Epithelial cell of proximal tubule (primary cell): ENCODE data around the gene C10orf71. TPM values are rescaled to one million over a fixed set of nuclear protein-coding genes. Genes with fewer than 3 reads are reported as not detected.

ENCODE experiments used
- DNase-seq: peaks from one replicate; pipeline ENCODE4 v3.0.0-alpha.2; 2011; ENCODE audit warnings: low read depth
- H3K4me3 ChIP-seq: 2 replicates; pipeline ENCODE4 v1.5.1; 2011; ENCODE audit warnings: low read depth, mild to moderate bottlenecking, low read length
- total RNA-seq: library from RNA; depleted of rRNA; stranded (reverse); fragments of >200 nt; gene quantifications from 2 replicates; pipeline ENCODE4 v1.2.3, GENCODE V29; 2015
- TF ChIP-seq, protein P1 (sequence below): conservative IDR thresholded peaks from 2 replicates; pipeline ENCODE4 v1.5.1; 2012; ENCODE audit warnings: low read depth, mild to moderate bottlenecking, low read length

Gene C10orf71
- total RNA-seq, 1 donor from 2014 or later = not detected

- TF ChIP-seq, protein P1, sequence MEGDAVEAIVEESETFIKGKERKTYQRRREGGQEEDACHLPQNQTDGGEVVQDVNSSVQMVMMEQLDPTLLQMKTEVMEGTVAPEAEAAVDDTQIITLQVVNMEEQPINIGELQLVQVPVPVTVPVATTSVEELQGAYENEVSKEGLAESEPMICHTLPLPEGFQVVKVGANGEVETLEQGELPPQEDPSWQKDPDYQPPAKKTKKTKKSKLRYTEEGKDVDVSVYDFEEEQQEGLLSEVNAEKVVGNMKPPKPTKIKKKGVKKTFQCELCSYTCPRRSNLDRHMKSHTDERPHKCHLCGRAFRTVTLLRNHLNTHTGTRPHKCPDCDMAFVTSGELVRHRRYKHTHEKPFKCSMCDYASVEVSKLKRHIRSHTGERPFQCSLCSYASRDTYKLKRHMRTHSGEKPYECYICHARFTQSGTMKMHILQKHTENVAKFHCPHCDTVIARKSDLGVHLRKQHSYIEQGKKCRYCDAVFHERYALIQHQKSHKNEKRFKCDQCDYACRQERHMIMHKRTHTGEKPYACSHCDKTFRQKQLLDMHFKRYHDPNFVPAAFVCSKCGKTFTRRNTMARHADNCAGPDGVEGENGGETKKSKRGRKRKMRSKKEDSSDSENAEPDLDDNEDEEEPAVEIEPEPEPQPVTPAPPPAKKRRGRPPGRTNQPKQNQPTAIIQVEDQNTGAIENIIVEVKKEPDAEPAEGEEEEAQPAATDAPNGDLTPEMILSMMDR = no peak
- H3K4me3 ChIP-seq = no peak overlapping the region
- no peak for DNase-seq
These were observed 19.8 kb downstream of the C10orf71 start for GRCh38 chr10:49318755-49319154.

GRCh38 chr10:49319206-49319605 lies 20.2 kb downstream of the C10orf71 start:
- TF ChIP-seq, protein P1 = no peak
- no peak for DNase-seq
- H3K4me3 ChIP-seq = no peak overlapping the region

- no peak overlapping the region for H3K4me3 ChIP-seq
- TF ChIP-seq, protein P1 = no peak
- no peak for DNase-seq
These were observed 21.2 kb downstream of the C10orf71 start for GRCh38 chr10:49320191-49320590.

DNA sequence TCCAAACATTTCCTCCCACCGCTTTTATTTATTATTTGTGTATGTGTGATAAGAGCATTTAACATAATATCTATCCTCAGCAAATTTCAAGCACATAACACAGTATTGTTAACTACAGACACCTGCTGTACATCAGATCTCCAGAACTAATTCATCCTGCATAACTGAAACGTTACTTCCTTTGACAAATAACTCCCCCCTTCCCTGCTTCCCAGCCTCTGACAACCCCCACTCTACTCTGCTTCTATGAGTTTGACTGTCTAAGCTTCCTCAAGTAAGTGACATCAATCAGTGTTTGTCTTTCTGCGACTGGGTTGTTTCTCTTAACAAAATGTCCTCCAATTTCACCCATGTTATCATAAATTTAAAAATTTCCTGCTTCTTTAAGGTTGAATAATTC lies 22.1 kb downstream of the C10orf71 start:
- no peak for DNase-seq
- TF ChIP-seq, protein P1 = no peak

DNA sequence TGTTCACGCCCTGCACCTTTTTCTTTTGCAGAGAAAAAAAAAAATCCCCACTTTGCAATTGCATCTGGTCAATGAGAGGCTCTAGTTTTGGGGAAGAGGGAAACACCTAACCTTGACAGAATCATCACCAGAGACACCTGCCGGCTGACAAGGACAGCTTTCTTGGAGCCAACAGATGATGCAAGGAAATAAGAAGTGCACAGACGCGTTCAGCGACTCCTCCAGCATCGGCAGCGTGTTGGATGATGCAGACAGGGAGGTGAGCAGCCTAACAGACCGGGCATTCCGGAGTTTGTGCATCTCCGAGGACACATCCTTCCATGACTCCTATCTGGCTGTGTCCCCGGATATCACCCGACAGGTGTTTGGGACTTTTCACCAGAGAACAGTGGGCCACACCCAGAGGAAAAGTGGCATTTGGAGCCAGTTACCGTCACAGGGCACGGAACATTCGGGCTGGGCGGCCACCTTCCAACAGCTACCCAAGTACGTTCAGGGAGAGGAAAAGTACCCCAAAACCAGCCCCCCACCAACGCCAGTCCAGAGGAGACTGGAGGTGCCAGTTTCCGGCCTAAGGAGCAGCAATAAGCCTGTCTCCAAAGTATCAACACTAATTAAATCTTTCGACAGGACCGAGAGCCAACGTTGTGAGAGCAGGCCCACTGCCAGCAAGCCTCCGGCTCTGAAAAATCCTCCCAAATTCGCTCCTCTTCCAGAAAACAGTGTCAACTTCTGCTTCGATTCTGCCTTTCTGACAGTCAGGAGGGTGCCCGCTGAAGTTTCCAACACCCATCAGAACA lies 23.6 kb downstream of the C10orf71 start:
- TF ChIP-seq, protein P1 = no peak
- DNase-seq = no peak
- no peak overlapping the region for H3K4me3 ChIP-seq

More for the DNA sequence above, 22.1 kb downstream of the C10orf71 start:
- H3K4me3 ChIP-seq = no peak overlapping the region

GRCh38 chr10:49323171-49323895 lies 24.4 kb downstream of the C10orf71 start:
- no peak for DNase-seq
- TF ChIP-seq, protein P1 = no peak
- H3K4me3 ChIP-seq = no peak overlapping the region
